Astrocyte (in vitro differentiated cells and primary cell): ENCODE measurements around the gene AKTIP. TPM values are rescaled to one million over a fixed set of nuclear protein-coding genes. Genes with fewer than 3 reads are reported as not detected.

ENCODE experiments used
- DNase-seq: peaks from one replicate; pipeline ENCODE4 v3.0.0-alpha.2; 2010; ENCODE audit warnings: low read depth
- FAIRE-seq: peaks from 2 replicates; lab custom pipeline; 2011; peaks lifted over from hg19 to GRCh38; lab: Jason Lieb, UNC
- H2AFZ ChIP-seq: 2 replicates; pipeline ENCODE4 v1.6.0; 2012; ENCODE audit warnings: low read depth, low read length, inconsistent platforms
- H3K27ac ChIP-seq: 2 replicates; pipeline ENCODE4 v1.5.1; 2011; ENCODE audit warnings: low read depth, low read length, inconsistent platforms
- H3K27me3 ChIP-seq: 2 replicates; pipeline ENCODE4 v1.6.0; 2011; ENCODE audit warnings: low read length, inconsistent platforms; ENCODE audit not compliant: insufficient read depth
- H3K36me3 ChIP-seq: 2 replicates; pipeline ENCODE4 v1.5.1; 2011; ENCODE audit warnings: low read length, inconsistent platforms; ENCODE audit not compliant: insufficient read depth
- H3K4me1 ChIP-seq: 2 replicates; pipeline ENCODE4 v1.5.1; 2011; ENCODE audit warnings: low read length, inconsistent platforms; ENCODE audit not compliant: insufficient read depth
- H3K4me2 ChIP-seq: 2 replicates; pipeline ENCODE4 v1.6.0; 2012; ENCODE audit warnings: low read length, inconsistent platforms
- H3K4me3 ChIP-seq: 2 replicates; pipeline ENCODE4 v1.5.1; 2011; ENCODE audit warnings: low read depth, mild to moderate bottlenecking, low read length, inconsistent platforms; ENCODE audit not compliant: insufficient read depth
- H3K79me2 ChIP-seq: 2 replicates; pipeline ENCODE4 v1.6.0; 2012; ENCODE audit warnings: mild to moderate bottlenecking, low read length, inconsistent platforms; ENCODE audit not compliant: insufficient read depth
- H3K9ac ChIP-seq: 2 replicates; pipeline ENCODE4 v1.6.0; 2012; ENCODE audit warnings: mild to moderate bottlenecking, low read length, inconsistent platforms
- H3K9me3 ChIP-seq: 2 replicates; pipeline ENCODE4 v1.5.1; 2012; ENCODE audit warnings: low read depth, mild to moderate bottlenecking, low read length, inconsistent platforms; ENCODE audit not compliant: insufficient read depth
- H4K20me1 ChIP-seq: 2 replicates; pipeline ENCODE4 v1.6.0; 2012; ENCODE audit warnings: low read length, inconsistent platforms; ENCODE audit not compliant: insufficient read depth
- H3K27ac Mint-ChIP-seq: one replicate; pipeline ENCODE4 v1.8.0; 2021; ENCODE audit warnings: mild to moderate bottlenecking, mixed read lengths; ENCODE audit not compliant: unreplicated experiment
- H3K27me3 Mint-ChIP-seq: one replicate; pipeline ENCODE4 v1.8.0; 2021; ENCODE audit warnings: low read depth, mixed read lengths; ENCODE audit not compliant: unreplicated experiment
- H3K36me3 Mint-ChIP-seq: one replicate; pipeline ENCODE4 v1.8.0; 2021; ENCODE audit warnings: low read depth, mixed read lengths; ENCODE audit not compliant: unreplicated experiment
- H3K4me1 Mint-ChIP-seq: one replicate; pipeline ENCODE4 v1.8.0; 2021; ENCODE audit warnings: low read depth, mixed read lengths; ENCODE audit not compliant: unreplicated experiment
- H3K4me3 Mint-ChIP-seq: one replicate; pipeline ENCODE4 v1.8.0; 2021; ENCODE audit warnings: mild to moderate bottlenecking, moderate library complexity, mixed read lengths; ENCODE audit not compliant: unreplicated experiment
- H3K9me3 Mint-ChIP-seq: one replicate; pipeline ENCODE4 v1.8.0; 2021; ENCODE audit warnings: mild to moderate bottlenecking, mixed read lengths; ENCODE audit not compliant: unreplicated experiment
- EZH2 ChIP-seq: IDR thresholded peaks from 2 replicates; pipeline ENCODE4 v1.6.1; 2012; ENCODE audit warnings: mild to moderate bottlenecking, low read length, inconsistent platforms; ENCODE audit not compliant: insufficient read depth
- total RNA-seq: library from RNA; stranded (reverse); gene quantifications from 2 replicates; pipeline ENCODE4 v1.2.1, GENCODE V29; 2021
- TF ChIP-seq, protein P1 (sequence below): IDR thresholded peaks from 2 replicates; pipeline ENCODE4 v1.5.1; 2011; ENCODE audit warnings: low read depth, mild to moderate bottlenecking, inconsistent platforms, low read length, moderate library complexity; ENCODE audit not compliant: insufficient read depth

The AKTIP gene
- total RNA-seq, 1 donor from 2014 or later, result 25.0 TPM

DNA sequence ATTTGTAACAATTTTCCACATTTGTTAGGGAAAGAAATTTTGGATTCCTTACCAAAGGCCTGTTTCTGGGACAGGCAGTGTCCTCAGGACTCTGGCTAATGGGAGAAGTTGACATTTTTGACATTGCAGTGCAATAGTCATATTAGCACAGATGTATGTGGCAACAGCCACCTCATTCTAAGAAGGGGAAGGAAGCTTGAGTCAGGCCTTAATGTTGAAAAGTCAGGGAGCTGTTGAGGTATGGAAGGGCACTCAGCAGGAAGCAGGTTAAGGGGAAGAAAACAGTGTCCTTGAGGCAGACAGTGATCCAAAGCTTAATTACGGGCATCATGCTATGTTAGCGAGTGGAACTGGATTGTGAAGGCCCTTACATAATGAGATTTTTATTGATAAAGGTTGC is 20.9 kb downstream of the AKTIP start:
- Histone ChIP-seq H3K9me3 (no peaks in the 10 kb centered on the region), H3K36me3 (peaks cover 32% of the 10 kb centered on the region), H3K4me3 (no peak overlapping the region), H3K4me1 (no peaks in the 10 kb centered on the region), H3K4me2 (no peak overlapping the region), H3K9ac (no peak overlapping the region), H2AFZ (no peak overlapping the region), H3K27me3 (no peaks in the 10 kb centered on the region), H3K27ac (no peak overlapping the region), H4K20me1 (no peaks in the 10 kb centered on the region), H3K79me2 (no peaks in the 10 kb centered on the region)
- FAIRE-seq, result no peak
- Mint-ChIP-seq H3K27me3 (no peaks in the 10 kb centered on the region), H3K27ac (no peak overlapping the region), H3K9me3 (peaks cover 3% of the 10 kb centered on the region), H3K36me3 (peaks cover 19% of the 10 kb centered on the region), H3K4me1 (no peaks in the 10 kb centered on the region), H3K4me3 (no peak overlapping the region)
- no peak for DNase-seq
- TF ChIP-seq, protein P1, sequence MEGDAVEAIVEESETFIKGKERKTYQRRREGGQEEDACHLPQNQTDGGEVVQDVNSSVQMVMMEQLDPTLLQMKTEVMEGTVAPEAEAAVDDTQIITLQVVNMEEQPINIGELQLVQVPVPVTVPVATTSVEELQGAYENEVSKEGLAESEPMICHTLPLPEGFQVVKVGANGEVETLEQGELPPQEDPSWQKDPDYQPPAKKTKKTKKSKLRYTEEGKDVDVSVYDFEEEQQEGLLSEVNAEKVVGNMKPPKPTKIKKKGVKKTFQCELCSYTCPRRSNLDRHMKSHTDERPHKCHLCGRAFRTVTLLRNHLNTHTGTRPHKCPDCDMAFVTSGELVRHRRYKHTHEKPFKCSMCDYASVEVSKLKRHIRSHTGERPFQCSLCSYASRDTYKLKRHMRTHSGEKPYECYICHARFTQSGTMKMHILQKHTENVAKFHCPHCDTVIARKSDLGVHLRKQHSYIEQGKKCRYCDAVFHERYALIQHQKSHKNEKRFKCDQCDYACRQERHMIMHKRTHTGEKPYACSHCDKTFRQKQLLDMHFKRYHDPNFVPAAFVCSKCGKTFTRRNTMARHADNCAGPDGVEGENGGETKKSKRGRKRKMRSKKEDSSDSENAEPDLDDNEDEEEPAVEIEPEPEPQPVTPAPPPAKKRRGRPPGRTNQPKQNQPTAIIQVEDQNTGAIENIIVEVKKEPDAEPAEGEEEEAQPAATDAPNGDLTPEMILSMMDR, result no peak
- no peak for TF ChIP-seq EZH2

DNA sequence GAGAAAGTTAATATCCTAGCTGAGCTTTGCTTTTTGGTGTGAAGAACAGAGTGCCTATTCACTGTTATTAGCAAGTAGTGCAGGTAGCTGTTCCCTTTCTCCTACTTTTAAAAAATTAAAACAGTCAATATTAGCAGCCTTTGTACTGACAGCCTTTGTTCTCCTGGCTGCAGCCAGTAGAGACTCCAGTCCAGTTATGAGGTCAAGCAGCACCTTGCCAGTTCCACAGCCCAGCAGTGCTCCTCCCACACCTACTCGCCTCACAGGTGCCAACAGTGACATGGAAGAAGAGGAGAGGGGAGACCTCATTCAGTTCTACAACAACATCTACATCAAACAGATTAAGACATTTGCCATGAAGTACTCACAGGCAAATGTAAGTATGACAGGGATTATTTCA is 22.6 kb downstream of the AKTIP start:
- no peak overlapping the region for H3K4me2 ChIP-seq
- DNase-seq, result no peak
- no peak for TF ChIP-seq EZH2
- TF ChIP-seq, protein P1, result no peak
- H4K20me1 ChIP-seq, result no peaks in the 10 kb centered on the region
- H3K27ac ChIP-seq, result no peak overlapping the region
- H3K4me3 ChIP-seq, result no peak overlapping the region
- peaks cover 25% of the 10 kb centered on the region for H3K36me3 ChIP-seq
- H3K9me3 Mint-ChIP-seq, result no peaks in the 10 kb centered on the region
- H3K4me1 Mint-ChIP-seq, result no peaks in the 10 kb centered on the region
- no peak overlapping the region for H3K4me3 Mint-ChIP-seq
- no peak overlapping the region for H3K27ac Mint-ChIP-seq
- H3K4me1 ChIP-seq, result no peaks in the 10 kb centered on the region
- no peaks in the 10 kb centered on the region for H3K27me3 ChIP-seq
- no peaks in the 10 kb centered on the region for H3K9me3 ChIP-seq
- no peak for FAIRE-seq
- no peak overlapping the region for H3K9ac ChIP-seq
- H3K27me3 Mint-ChIP-seq, result no peaks in the 10 kb centered on the region
- H3K79me2 ChIP-seq, result no peaks in the 10 kb centered on the region
- H2AFZ ChIP-seq, result no peak overlapping the region
- H3K36me3 Mint-ChIP-seq, result peaks cover 10% of the 10 kb centered on the region

DNA sequence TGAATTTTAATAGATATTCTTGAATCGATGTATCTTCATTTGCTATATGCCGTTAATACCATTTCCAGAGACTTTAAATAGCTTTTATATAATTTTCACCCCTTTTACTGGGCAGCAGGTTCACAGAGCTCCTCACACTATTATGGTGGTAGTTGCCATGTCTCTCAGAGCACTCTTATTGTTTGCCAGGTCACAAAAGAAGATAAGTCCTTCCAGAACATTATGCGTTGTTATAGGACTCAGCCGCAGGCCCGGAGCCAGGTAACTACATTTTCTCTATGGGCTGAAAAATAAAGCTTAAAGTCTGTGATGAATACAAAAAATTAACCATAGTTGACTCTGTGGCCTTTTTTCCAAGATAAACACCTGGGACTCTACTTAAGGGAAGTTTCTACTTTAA is 24.0 kb downstream of the AKTIP start:
- Histone ChIP-seq H3K27ac (no peak overlapping the region), H2AFZ (no peak overlapping the region), H3K79me2 (no peaks in the 10 kb centered on the region), H3K4me2 (no peak overlapping the region), H3K4me3 (no peak overlapping the region), H3K9me3 (no peaks in the 10 kb centered on the region), H3K4me1 (no peaks in the 10 kb centered on the region), H3K36me3 (peaks cover 21% of the 10 kb centered on the region), H4K20me1 (no peaks in the 10 kb centered on the region), H3K9ac (no peak overlapping the region), H3K27me3 (no peaks in the 10 kb centered on the region)
- peaks cover 10% of the 10 kb centered on the region for H3K36me3 Mint-ChIP-seq
- no peak for FAIRE-seq
- H3K4me1 Mint-ChIP-seq, result no peaks in the 10 kb centered on the region
- DNase-seq, result no peak
- no peaks in the 10 kb centered on the region for H3K9me3 Mint-ChIP-seq
- H3K27me3 Mint-ChIP-seq, result no peaks in the 10 kb centered on the region
- TF ChIP-seq, protein P1, result no peak
- no peak for TF ChIP-seq EZH2
- H3K4me3 Mint-ChIP-seq, result no peak overlapping the region
- no peak overlapping the region for H3K27ac Mint-ChIP-seq
